ENCODE data around the gene FGF1. TPM values are rescaled to one million over a fixed set of nuclear protein-coding genes. Genes with fewer than 3 reads are reported as not detected.

The FGF1 gene
- polyA plus RNA-seq, 1 donor, result 5.1 TPM

DNA sequence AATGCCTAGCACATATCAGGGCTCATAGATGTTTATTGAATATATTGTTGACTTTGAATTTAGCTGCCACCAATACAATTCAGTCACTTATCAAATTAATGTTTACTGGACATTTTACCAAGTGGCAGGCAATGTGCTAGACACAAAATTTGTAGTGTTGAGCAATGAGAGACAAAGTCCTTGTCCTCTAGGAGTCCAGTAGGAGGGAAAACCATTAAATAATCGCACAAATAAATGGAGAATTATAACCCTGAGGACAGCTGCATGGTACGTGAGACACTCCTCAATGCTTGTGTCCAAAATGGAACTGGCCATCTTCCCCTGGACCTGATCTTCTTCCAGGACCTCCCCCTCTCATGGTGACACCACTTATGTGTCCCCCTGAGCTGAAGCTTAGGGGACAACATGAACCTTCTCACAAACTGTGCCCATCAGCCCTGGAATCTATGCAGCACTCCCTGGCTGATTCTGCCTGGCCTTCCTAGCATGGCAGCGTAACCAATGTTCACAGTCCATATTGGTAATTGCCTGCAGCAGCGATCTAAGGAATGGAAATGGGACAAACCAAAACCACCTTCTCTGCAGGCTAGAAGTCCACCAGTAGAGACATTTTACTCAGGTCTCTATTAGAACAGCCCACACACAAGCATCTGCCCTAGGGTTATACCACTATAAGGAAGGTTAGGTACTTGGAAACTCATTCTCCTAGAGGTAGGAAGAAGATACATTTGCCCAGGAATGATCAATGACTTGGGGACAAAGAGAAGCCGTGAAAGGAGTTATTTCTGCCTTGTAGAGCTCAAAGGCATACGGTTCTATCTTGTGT lies 75.5 kb downstream of the FGF1 start:
- no peak for DNase-seq

DNA sequence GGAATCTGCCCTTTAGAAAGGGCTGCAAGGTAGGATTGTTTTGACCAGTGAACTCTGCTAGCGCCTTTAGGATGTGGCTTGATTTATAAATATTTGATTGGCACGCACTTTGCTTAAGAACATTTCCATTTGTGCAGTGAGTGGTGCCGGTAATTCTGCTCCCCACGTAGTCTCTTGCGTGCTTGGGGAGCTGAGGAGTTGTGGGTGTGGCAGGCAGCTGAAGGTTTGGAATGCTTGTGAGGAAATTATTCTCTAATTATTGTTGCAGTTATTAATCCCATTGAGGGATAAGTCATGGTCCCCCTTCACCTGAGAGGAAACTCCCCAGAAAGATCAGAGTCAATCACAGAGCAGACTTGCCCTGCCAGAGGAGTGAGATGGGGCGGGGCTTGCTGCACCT lies 76.7 kb downstream of the FGF1 start:
- no peak for DNase-seq

DNA sequence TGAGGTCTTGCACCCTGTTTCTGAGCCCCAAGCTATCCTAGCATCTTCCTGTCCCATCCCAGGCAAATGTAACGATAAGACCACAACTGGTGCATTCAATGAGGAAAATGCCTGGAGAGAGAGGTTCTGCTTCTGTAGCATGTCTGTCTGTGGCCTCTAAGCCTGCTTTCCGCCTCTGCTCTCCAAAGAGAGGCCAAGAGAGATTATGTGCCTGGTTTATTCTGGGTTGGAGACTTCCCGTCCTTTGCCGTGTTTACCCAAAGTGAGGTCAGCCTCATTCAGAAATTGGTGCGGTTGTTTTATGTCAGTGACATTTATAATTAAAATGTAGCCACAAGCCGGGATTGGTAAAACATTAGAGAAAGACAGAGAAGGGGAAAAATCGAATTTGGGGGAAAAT lies 77.8 kb downstream of the FGF1 start:
- DNase-seq, result no peak

DNA sequence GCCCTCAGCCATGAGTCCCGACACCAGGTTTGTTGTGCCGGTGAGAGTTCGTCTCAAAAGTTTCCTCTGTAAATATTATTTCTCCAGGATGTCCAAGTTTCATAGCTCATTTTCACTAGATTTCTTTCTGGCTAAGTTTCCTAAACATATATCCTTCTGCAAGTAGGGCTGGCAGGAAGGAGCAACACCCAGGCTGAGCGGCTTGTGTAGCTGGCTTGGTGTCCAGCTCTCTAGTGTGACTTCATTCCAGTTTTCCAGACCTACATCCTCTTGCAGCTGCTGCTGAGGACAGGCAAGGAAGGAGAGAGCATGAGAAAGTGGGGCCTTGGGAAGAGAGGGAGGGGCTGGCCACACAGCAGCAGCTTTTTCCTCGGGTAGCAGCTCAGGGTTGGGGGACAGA lies 80.3 kb downstream of the FGF1 start:
- DNase-seq, result peak; percentile 89

DNA sequence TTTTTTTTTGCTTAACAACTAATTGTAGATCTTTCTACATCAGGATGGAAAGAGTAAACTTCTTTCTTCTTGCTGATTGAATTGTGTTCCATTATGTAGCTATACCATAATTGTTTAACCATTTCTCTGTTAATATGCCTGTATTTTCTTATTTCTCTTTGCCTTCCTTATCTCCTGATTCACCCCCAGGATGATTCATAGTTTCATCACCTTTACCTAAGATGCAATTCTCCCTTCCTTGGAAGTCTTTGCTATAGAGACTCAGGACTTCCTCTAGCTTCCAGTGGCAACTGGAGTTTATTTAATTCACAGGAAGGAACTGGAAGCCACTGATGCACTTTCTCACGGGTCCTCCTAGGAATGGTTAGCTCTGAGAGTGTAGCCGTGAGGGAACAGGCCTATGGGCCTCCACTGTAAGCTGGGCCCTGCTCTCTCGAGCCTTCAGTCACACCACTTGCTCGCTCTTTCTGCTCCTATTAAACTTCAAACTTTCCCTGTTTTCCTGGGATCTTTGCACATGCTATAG lies 83.1 kb downstream of the FGF1 start:
- DNase-seq, result no peak

DNA sequence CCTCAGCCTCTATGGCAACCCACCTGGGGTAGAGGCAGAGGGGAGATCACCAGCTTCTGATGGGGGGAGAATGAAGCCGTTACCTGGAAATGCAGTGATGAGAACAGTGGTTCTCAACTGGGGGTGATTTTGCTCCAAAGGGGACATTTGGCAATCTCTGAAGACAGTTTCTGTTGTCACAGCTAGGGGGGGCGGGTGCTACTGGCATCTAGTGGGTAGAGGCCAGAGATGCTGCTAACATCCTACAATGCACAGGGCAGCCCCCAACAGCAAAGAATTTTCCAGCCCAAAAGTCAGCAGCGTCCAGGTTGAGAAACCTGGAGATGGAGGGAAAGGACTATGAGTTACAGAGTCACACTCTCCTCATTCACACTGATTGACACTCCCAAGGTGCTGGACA lies 84.5 kb downstream of the FGF1 start:
- DNase-seq, result no peak

DNA sequence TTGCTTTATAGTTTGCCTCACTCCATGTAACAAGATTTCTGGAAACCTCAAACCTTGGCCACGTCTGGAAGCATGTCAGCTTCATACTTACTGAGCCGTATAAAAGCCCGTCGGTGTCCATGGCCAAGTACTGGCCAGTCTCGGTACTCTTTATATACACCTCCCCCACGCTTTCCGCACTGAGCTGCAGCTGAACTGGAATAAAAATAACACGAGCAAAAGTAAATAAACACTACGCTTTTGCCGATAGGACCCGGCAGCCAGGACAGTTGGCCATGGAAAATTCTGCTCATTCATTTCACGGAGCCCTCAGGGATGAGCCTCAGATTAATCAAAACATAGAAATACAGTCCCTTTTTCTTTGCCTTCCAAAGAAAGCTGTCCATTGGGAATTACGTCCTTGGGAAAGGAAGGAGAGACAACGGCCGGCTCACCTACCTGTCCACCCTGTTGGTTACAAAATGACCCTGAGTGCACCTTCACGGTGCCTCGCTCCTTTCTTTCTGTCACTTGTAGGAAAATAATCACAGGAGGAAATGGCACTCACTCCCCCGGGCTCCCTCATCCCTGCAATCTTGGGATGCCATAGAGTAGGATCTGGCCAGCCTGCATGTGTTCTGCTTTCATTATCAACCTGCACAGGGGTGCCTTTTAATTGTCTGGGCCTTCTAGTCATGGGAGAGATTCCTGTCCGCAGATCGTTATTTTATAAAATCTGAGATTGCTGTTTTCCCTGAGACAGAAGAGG lies 85.1 kb downstream of the FGF1 start:
- DNase-seq, result peak; percentile 81

DNA sequence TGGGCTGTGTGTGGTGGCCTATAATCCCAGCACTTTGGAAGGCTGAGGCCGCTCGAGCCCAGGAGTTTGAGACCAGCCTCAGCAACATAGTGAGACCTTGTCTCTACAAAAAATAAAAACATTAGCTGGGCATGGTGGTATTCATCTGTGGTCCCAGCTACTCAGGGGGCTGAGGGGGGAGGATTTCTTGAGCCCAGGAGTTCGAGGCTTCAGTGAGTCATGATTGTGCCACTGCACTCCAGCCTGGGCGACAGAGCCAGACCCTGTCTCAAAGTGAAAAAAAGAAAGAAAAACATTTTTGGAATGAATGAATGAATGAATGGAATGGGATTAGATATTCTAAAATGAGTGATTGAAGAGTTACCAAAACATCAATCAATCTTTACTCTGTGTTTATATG lies 85.8 kb downstream of the FGF1 start:
- no peak for DNase-seq

DNA sequence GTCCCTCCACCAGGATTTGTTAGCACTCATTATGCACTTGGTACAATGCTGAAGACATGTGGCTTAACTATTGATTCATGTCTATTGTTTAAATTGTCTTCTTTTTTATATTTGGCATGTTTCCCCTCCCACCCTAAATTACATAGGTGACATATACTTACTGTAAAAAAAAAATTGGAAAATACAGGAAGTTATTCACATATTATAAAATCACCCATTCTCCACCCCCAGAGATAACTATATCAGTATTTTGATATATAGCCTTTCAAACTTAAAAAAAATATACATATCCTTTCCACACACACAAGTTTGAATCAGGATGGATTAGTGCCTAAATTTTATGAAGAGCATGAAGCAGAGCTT lies 87.6 kb downstream of the FGF1 start:
- DNase-seq, result no peak

DNA sequence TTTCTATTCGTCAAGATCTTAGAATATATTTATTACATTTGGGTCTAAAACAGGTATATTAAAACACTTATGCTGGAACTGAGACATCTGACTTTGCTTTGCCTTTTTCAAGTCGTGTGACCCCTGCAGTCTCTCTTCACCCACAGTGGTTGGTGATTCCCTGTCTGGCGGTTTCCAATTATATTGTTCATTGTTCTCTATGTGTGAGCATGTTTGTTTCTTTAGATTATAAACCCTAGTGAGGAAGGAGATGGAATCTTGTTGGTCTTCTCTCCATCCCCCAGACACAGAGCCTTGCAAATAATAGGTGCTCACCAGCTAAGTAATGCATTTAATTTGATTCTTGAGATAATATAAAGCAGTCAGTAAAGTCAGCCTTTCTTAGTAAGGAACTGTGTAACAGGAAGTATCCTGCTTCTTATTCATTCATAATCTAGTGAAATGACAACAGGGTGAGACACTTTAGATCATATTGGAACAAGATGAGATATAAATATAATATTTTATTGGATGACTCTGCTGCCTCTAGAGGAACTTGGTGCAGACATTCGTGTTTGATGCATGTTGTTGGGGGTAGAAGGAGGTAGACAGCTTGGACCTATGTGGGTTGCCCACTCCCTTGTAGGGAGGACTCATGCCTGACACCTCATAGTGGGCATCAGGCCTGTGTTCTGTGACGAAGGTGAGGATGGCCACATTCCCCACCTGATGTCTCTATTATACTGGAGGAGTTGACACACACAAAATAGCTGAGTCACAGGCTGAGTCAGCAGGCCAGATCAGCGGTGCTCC lies 88.1 kb downstream of the FGF1 start:
- DNase-seq, result no peak

DNA sequence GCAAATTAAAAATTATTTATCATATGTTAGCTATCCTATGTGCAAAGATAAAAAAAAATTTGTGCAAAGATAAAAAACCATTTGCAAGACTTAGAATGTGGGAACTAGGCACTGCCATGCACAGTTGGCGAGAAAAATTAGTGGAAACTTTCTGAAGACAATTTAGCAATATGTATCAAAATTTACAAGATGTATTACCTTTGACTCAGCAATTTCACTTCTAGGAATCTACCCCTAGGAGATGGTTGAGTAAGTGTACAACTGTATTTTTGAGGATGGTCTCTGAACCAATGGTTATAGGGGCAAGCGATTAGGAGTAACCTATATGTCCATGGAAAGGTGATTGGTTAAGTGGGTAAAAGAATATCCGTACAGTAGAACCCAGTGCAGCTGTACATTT lies 88.9 kb downstream of the FGF1 start:
- no peak for DNase-seq

DNA sequence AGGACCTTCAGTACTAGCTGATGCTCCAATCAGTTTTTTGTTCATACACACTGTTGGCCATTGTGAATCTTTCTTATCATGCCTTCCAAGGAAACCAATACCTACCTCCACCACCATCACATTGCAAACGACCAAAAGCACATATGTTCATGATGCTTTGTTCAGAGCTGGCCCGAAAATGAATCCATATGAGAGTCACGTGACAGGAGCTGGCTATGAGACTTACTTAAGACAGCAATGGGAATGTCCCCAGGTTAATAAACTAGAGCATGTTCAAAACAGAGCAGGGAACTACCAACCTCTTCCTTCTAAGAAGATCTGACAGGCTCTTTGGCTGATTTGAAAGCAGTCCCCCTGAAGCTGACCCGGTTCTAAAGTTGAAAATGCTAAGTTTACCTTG lies 93.5 kb downstream of the FGF1 start:
- no peak for DNase-seq

DNA sequence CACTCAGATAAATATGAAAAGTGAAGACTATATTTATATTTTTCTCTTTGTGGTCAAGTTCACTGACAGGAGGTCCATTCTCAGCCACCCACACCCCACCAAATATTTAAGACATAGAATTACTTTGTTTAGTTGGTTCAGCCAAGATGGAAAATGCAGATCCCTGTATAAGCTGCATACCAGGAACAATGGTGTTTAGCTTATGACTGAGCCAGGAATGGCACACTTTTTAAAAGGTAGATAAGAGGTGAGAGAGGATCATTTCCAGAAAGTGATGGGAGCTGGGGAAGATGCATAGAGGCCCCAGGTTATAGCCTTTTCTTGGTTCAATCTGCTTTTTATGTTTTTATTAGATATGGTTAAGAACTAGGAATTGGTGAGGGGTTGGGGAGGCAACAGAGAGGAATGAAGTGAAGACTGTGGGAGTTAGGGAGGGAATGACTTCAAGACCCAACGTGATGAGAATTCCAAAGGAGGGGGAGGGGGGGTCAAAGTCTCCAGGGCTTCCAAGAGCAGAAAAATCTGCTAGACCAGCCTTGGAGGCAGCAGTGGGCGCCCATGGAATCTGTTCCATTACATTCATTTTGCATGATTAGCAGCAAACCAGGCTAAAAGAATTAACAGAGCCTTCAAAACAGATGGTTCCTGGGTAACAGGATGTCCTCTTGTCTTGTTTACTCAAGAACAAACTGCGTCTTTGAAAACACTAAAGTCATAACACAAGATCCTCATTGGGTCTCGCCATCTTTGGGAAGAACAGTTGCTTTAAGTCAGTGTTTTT lies 95.2 kb downstream of the FGF1 start:
- no peak for DNase-seq

DNA sequence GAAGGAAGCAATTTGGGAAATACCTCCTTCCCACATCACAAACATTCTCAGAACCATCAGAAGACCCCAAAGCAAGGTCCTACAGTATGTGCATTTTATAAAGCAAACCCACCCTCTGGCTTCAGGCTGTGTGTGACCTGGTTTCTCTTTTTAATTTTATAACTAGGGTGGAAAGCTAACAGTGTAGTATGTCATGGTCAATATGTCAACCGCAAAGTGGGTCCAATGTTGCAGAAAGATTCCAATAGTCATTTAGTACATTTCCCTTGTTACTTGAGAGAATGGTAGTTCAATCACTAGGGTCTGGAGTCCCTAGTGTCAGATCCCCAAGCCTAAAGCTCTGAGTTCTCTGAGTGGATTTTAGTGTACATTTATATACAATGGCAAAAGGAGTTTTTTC lies 96.2 kb downstream of the FGF1 start:
- no peak for DNase-seq

DNA sequence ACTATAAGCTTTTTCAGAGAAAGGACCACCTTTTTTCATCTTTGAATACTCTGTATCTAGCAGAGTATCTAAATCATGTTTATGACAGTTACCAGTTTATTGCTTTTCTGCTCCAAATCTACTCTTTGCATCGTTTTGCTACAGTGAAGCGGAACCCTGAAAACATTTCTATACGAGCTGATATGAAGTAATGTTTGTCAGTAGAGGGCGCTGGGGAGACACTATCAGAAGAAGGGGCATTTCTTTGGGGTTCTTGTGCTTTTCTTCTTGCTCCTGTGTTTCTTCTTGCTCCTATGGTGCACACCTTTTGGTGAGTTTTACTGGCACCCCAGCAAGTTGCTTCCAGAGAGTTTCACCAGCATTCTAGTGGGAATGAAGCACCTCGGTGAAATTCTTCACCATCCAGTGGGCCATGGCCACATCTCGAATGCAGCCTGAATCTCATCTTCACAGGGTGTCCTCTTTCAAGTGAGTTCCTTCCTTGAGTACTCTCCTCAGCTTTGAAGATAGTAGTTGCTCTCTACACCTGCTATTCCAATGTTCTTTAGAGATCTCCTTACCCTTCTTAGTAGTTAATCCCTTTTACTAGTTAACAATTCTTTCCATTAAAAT lies 98.4 kb downstream of the FGF1 start:
- no peak for DNase-seq

DNA sequence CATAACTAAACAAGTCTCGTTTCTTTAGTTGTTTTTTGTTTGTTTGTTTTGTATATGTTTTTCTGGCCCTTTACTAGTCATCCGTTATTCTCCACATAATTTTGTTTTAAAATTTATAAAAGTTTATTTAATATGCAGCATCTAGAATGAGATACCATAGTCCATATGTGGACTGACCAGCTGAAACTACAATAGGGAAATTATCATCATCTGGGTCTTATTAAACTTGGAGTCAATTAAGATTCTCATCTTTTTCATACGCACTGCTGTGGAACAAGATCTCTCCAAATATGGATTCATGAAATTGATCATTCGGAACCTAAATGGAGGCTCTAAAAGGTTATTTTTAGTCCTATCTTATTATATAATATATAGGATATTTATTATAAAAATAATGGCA lies 99.3 kb downstream of the FGF1 start:
- no peak for DNase-seq

DNA sequence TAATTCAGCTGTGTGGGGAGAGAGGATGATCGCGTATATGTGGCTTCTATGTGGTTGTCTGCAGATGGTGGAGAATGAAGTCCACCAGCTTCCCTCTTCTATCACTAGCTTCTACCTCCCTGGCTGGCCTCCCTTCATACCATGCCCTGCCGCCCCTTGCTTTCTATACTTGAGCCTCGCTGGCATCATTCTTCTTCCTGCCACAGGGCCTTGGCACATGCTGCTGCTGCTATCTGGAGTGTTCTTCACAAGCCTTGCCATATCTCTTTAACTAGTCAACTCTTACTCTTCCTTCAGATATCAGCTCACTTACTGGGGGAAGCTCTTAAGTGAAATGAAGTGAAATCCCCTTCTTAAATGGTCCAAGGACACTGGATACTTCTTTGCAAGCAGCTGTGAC lies 100.4 kb downstream of the FGF1 start:
- DNase-seq, result no peak

DNA sequence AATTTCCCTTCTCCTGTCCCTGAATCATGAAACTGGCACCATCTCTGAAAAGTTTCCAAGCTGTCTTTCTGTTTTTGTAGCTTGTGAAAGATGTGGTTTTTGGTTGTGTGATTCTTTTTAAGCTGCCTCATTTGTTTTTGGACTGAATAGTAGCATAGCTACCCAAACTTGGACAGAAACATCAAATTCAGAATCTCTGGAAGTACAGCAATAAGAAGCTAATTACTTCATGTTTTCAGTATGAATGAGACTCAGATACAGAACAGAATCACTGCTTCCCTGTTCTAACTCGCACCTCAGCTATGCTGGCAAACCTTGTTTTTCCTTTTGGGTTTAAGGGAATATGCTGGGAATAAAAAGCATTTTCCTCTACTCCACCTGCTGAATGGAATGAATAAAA lies 101.0 kb downstream of the FGF1 start:
- DNase-seq, result no peak

DNA sequence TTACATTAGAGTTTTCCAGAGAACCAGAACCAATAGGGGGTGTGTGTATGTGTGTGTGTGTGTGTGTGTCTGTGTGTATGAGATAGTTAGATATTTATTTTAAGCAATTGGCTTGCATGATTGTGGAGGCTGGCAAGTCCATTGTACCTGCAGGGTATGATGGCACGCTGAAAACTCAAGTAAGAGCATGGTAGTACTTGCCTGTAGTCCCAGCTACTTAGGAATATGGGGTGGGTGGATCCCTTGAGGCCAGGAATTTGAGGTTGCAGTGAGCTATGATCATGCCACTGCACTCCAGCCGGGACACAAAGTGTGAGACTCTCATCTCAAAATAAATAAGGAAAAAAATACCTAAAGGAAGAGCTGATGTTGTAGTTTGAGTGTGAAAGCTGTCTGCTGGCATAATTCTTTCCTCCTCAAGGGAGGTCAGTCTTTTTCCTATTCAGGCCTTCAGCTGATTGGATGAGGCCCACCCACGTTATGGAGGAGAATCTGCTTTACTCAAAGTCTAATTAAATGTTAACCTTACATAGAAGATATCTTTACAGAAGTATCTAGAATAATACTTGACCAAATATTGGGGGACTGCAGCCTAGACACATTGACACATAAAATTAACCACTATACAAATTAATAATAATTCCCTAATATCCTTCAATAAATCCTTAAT lies 107.6 kb downstream of the FGF1 start:
- no peak for DNase-seq

DNA sequence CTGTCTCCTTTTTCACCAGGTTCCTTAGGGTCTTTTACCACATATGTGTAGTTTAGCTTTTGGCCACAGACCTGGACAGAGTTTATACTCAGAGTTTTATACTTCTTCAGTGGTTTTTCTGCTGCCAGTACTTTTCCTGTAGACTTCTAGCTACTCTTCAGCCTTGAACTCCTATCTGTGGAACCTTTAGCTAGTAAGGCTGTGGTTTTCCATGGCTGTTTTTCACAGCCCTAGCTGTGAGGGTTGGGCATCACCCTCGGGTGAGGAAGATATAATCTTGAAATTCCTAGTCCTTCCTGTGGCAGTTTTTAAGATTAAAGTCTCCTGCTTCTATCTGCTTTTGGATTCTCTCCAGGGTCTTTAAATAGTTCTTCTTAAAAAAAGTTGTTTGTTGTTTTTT lies 109.1 kb downstream of the FGF1 start:
- DNase-seq, result no peak

DNA sequence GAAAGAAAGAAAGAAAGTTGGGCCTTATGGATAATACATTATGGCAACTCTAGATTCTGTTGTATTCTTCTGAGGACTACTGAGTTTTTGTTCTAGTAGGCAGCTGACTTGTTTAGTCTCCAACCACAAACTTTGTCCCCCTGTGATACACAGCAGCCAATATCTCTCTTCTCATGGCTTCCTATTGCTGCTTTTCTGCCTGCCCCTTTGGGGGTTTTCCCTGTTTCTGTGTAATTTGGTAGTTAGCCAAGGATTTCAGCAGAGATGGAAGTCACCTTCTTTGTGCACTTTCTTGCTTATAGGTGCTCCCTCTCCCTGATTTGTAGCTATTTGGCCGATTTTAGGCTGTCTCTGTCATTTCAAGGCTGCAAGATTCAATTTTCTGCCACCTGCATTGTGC lies 109.6 kb downstream of the FGF1 start:
- DNase-seq, result no peak

All from hindlimb muscle (tissue), 1 donor.